Measurements from ENCODE around the gene IL36RN. TPM values are rescaled to one million over a fixed set of nuclear protein-coding genes. Genes with fewer than 3 reads are reported as not detected.

IL36RN gene
- total RNA-seq, 2 donors from 2014 or later = not detected

- H3K27ac Mint-ChIP-seq = no peak overlapping the region
- peak; percentile 28 for ATAC-seq (replicated peaks)
- no peaks in the 10 kb centered on the region for H3K36me3 Mint-ChIP-seq (ENCODE audit: low read depth)
- peaks cover 6% of the 10 kb centered on the region for H3K27me3 Mint-ChIP-seq
- no peaks in the 10 kb centered on the region for H3K4me1 Mint-ChIP-seq
- peaks cover 10% of the 10 kb centered on the region for H3K9me3 Mint-ChIP-seq
- no peak overlapping the region for H3K4me3 Mint-ChIP-seq
These were observed 1.4 kb downstream of the IL36RN start for GRCh38 chr2:113060396-113060795.

- peaks cover 6% of the 10 kb centered on the region for H3K27me3 Mint-ChIP-seq
- ATAC-seq (replicated peaks) = no peak
- H3K27ac Mint-ChIP-seq = no peak overlapping the region
- H3K4me1 Mint-ChIP-seq = no peaks in the 10 kb centered on the region
- H3K4me3 Mint-ChIP-seq = no peak overlapping the region
- H3K36me3 Mint-ChIP-seq (ENCODE audit: low read depth) = no peaks in the 10 kb centered on the region
- peaks cover 7% of the 10 kb centered on the region for H3K9me3 Mint-ChIP-seq
These were observed 1.8 kb downstream of the IL36RN start for GRCh38 chr2:113060796-113061195.

- H3K4me3 Mint-ChIP-seq = no peak overlapping the region
- H3K9me3 Mint-ChIP-seq = peaks cover 5% of the 10 kb centered on the region
- no peak overlapping the region for H3K27ac Mint-ChIP-seq
- no peak for ATAC-seq (replicated peaks)
- no peaks in the 10 kb centered on the region for H3K36me3 Mint-ChIP-seq (ENCODE audit: low read depth)
- H3K27me3 Mint-ChIP-seq = peaks cover 6% of the 10 kb centered on the region
- no peaks in the 10 kb centered on the region for H3K4me1 Mint-ChIP-seq
These were observed 2.2 kb downstream of the IL36RN start for GRCh38 chr2:113061241-113061640.

GRCh38 chr2:113061896-113062770 is 3.1 kb downstream of the IL36RN start:
- no peak for ATAC-seq (replicated peaks)
- no peaks in the 10 kb centered on the region for H3K4me1 Mint-ChIP-seq
- H3K27me3 Mint-ChIP-seq = peaks cover 6% of the 10 kb centered on the region
- no peaks in the 10 kb centered on the region for H3K36me3 Mint-ChIP-seq (ENCODE audit: low read depth)
- H3K27ac Mint-ChIP-seq = no peak overlapping the region
- H3K9me3 Mint-ChIP-seq = peaks cover 3% of the 10 kb centered on the region
- no peak overlapping the region for H3K4me3 Mint-ChIP-seq

- H3K27ac Mint-ChIP-seq = no peak overlapping the region
- ATAC-seq (replicated peaks) = no peak
- no peak overlapping the region for H3K4me3 Mint-ChIP-seq
- H3K27me3 Mint-ChIP-seq = peaks cover 7% of the 10 kb centered on the region
- H3K36me3 Mint-ChIP-seq (ENCODE audit: low read depth) = no peaks in the 10 kb centered on the region
- no peaks in the 10 kb centered on the region for H3K4me1 Mint-ChIP-seq
- H3K9me3 Mint-ChIP-seq = peaks cover 3% of the 10 kb centered on the region
These were observed 5.3 kb downstream of the IL36RN start for GRCh38 chr2:113064281-113064680.

- Mint-ChIP-seq H3K27ac (no peak overlapping the region), H3K4me3 (no peak overlapping the region), H3K4me1 (no peaks in the 10 kb centered on the region), H3K36me3 (ENCODE audit: low read depth) (no peaks in the 10 kb centered on the region), H3K9me3 (peaks cover 3% of the 10 kb centered on the region), H3K27me3 (peaks cover 9% of the 10 kb centered on the region)
- ATAC-seq (replicated peaks) = no peak
These were observed 5.9 kb downstream of the IL36RN start for GRCh38 chr2:113064898-113065297.

GRCh38 chr2:113067681-113068080 is 8.7 kb downstream of the IL36RN start, which contains the start of gene IL1F10:
IL1F10 (plus strand) TSS chr2:113067970; CDS start chr2:113072739, 4,769 bp downstream.
- no peak for ATAC-seq (replicated peaks)
- Mint-ChIP-seq H3K36me3 (ENCODE audit: low read depth) (no peaks in the 10 kb centered on the region), H3K4me1 (no peaks in the 10 kb centered on the region), H3K4me3 (no peak within 1 kb of the TSS), H3K27ac (no peak within 1 kb of the TSS), H3K27me3 (peaks cover 10% of the 10 kb centered on the region), H3K9me3 (peaks cover 3% of the 10 kb centered on the region)

- Mint-ChIP-seq H3K27me3 (peaks cover 10% of the 10 kb centered on the region), H3K36me3 (ENCODE audit: low read depth) (no peaks in the 10 kb centered on the region), H3K27ac (no peak overlapping the region), H3K9me3 (peaks cover 3% of the 10 kb centered on the region), H3K4me1 (no peaks in the 10 kb centered on the region), H3K4me3 (no peak overlapping the region)
- ATAC-seq (replicated peaks) = no peak
These were observed 9.3 kb downstream of the IL36RN start for GRCh38 chr2:113068249-113068648.

GRCh38 chr2:113068706-113069485 is 9.9 kb downstream of the IL36RN start:
- Mint-ChIP-seq H3K27ac (no peak overlapping the region), H3K9me3 (peaks cover 3% of the 10 kb centered on the region), H3K27me3 (peaks cover 7% of the 10 kb centered on the region), H3K4me3 (no peak overlapping the region), H3K36me3 (ENCODE audit: low read depth) (no peaks in the 10 kb centered on the region), H3K4me1 (no peaks in the 10 kb centered on the region)
- ATAC-seq (replicated peaks) = no peak

- no peak overlapping the region for H3K4me3 Mint-ChIP-seq
- no peak overlapping the region for H3K27ac Mint-ChIP-seq
These were observed 10.9 kb downstream of the IL36RN start for GRCh38 chr2:113069676-113070605.

GRCh38 chr2:113070606-113070975 is 11.6 kb downstream of the IL36RN start:
- Mint-ChIP-seq H3K27ac (no peak overlapping the region), H3K36me3 (ENCODE audit: low read depth) (no peaks in the 10 kb centered on the region), H3K27me3 (peaks cover 7% of the 10 kb centered on the region), H3K9me3 (no peaks in the 10 kb centered on the region), H3K4me3 (no peak overlapping the region), H3K4me1 (no peaks in the 10 kb centered on the region)
- ATAC-seq (replicated peaks) = no peak

More at GRCh38 chr2:113069676-113070605, 10.9 kb downstream of the IL36RN start:
- Mint-ChIP-seq H3K27me3 (peaks cover 7% of the 10 kb centered on the region), H3K36me3 (ENCODE audit: low read depth) (no peaks in the 10 kb centered on the region), H3K4me1 (no peaks in the 10 kb centered on the region), H3K9me3 (peaks cover 3% of the 10 kb centered on the region)
- ATAC-seq (replicated peaks) = no peak

- no peak overlapping the region for H3K27ac Mint-ChIP-seq
- H3K4me1 Mint-ChIP-seq = no peaks in the 10 kb centered on the region
These were observed 13.6 kb downstream of the IL36RN start for GRCh38 chr2:113072584-113072983.

GRCh38 chr2:113073325-113073834 is 14.4 kb downstream of the IL36RN start:
- peaks cover 10% of the 10 kb centered on the region for H3K27me3 Mint-ChIP-seq
- no peaks in the 10 kb centered on the region for H3K9me3 Mint-ChIP-seq
- ATAC-seq (replicated peaks) = no peak
- H3K4me3 Mint-ChIP-seq = no peak overlapping the region
- no peaks in the 10 kb centered on the region for H3K4me1 Mint-ChIP-seq
- H3K36me3 Mint-ChIP-seq (ENCODE audit: low read depth) = no peaks in the 10 kb centered on the region
- H3K27ac Mint-ChIP-seq = no peak overlapping the region

More at GRCh38 chr2:113072584-113072983, 13.6 kb downstream of the IL36RN start:
- H3K36me3 Mint-ChIP-seq (ENCODE audit: low read depth) = no peaks in the 10 kb centered on the region
- ATAC-seq (replicated peaks) = no peak
- H3K9me3 Mint-ChIP-seq = no peaks in the 10 kb centered on the region
- H3K27me3 Mint-ChIP-seq = peaks cover 7% of the 10 kb centered on the region
- H3K4me3 Mint-ChIP-seq = no peak overlapping the region

- ATAC-seq (replicated peaks) = no peak
- H3K36me3 Mint-ChIP-seq (ENCODE audit: low read depth) = no peaks in the 10 kb centered on the region
- H3K4me3 Mint-ChIP-seq = no peak overlapping the region
- no peaks in the 10 kb centered on the region for H3K4me1 Mint-ChIP-seq
- H3K9me3 Mint-ChIP-seq = no peaks in the 10 kb centered on the region
- H3K27ac Mint-ChIP-seq = no peak overlapping the region
- H3K27me3 Mint-ChIP-seq = peaks cover 3% of the 10 kb centered on the region
These were observed 16.0 kb downstream of the IL36RN start for GRCh38 chr2:113075030-113075429.

All from activated T-helper 17 cell treated with anti-CD3 and anti-CD28 coated beads, Interleukin-2, amount 50 U/mL, for 72 hours (primary cell).